ENCODE measurements around the gene LTBP1. TPM values are rescaled to one million over a fixed set of nuclear protein-coding genes. Genes with fewer than 3 reads are reported as not detected.

The LTBP1 gene
- total and polyA plus RNA-seq, 2 of the 13 experiments (the other 11 are each of a cell fraction or from before 2014, with no cell fraction given): 0.12 to 0.22 TPM

DNA sequence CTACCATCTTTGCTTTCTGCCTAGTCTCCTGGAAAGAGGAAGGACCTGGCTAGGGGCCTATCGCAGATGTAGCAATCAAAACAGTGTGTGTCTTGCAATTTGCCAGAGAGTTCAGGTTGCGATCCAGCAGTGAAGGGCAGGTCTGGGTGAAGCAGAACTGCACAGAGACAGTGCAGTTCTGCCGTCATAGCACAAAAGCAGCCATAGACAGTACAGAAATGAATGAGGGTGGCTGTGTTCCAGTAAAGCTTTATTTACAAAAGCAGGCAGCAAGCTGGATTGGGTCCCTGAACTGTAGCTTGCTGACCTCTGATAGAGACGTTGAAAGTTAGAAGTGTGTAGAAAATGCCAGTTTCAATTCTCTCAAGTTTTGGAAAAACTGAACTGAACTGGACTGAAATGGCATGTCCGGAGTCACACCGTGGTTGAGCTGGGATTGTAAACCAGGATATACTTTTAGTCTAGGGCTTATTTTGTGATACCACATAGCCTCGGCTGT lies 186.8 kb downstream of the LTBP1 start:
- no peaks in the 10 kb centered on the region for H3K79me2 ChIP-seq (ENCODE audit: insufficient read depth, low read length)
- intact Hi-C loops (cut with micrococcal nuclease; ENCODE audit: unreplicated experiment): loop anchor here (10.0 kb wide), 1 partner anchor 241 kb away; no protein-coding TSS in a partner anchor
- peaks cover 14% of the 10 kb centered on the region for H3K4me1 ChIP-seq (ENCODE audit: insufficient read depth, low read length)
- H3K36me3 ChIP-seq (replicated peaks in 1 of 2; ENCODE audit: control insufficient read depth in 1 of 2, insufficient read depth in 2 of 2, low read length in 2 of 2): no peaks in the 10 kb centered on the region
- H3K4me3 ChIP-seq (replicated peaks in 1 of 3; ENCODE audit: insufficient read depth in 1 of 3, low read depth in 2 of 3, low read length in 3 of 3): no peak overlapping the region
- no peak overlapping the region for H2AFZ ChIP-seq (ENCODE audit: low read length)
- ATAC-seq (peak; percentile 51), DNase-seq (ENCODE audit: low spot score) (no peak), FAIRE-seq (no peak)
- H3K4me2 ChIP-seq (ENCODE audit: low read depth, low read length): peak overlapping the region; percentile 26; the same call in 1 of the 2 replicates
- H3K9ac ChIP-seq (ENCODE audit: insufficient read depth, low read depth, low read length): no peak overlapping the region
- no peak overlapping the region for H3K27ac ChIP-seq (ENCODE audit: extremely low read length, insufficient read depth, low read length)
- peaks cover 0 to 20% of the 10 kb centered on the region in 2 experiments; a peak in 3 of 5 replicates for H3K27me3 ChIP-seq (ENCODE audit: control insufficient read depth in 1 of 2, insufficient read depth in 2 of 2, low read length in 2 of 2)
- ChIA-PET POLR2A (no interaction called here), CTCF (ENCODE audit: low intra/inter-chr PET ratio, low total read pairs) (no interaction called here)
- no peak for TF ChIP-seq REPIN1 (CRISPR knock-in tag; IDR thresholded peaks at IDR 0.05; ENCODE audit: borderline replicate concordance, low read depth)
- TF ChIP-seq NR3C1 (CRISPR knock-in tag; IDR thresholded peaks at IDR 0.05): no peak
- TF ChIP-seq AHR (CRISPR knock-in tag; IDR thresholded peaks at IDR 0.05): no peak
- TF ChIP-seq ZNF3 (CRISPR knock-in tag; IDR thresholded peaks at IDR 0.05): no peak
- no peak for TF ChIP-seq TP53 (CRISPR knock-in tag; conservative IDR thresholded peaks at IDR 0.05)
- TF ChIP-seq ZNF234 (CRISPR knock-in tag; conservative IDR thresholded peaks at IDR 0.05): no peak
- no peak for TF ChIP-seq CHD4 (IDR thresholded peaks at IDR 0.05; ENCODE audit: borderline replicate concordance, low read length)
- TF ChIP-seq, protein P1, sequence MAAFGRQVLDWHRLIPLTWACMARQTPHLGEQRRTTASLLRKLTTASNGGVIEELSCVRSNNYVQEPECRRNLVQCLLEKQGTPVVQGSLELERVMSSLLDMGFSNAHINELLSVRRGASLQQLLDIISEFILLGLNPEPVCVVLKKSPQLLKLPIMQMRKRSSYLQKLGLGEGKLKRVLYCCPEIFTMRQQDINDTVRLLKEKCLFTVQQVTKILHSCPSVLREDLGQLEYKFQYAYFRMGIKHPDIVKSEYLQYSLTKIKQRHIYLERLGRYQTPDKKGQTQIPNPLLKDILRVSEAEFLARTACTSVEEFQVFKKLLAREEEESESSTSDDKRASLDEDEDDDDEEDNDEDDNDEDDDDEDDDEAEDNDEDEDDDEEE (CRISPR knock-in tag; IDR thresholded peaks at IDR 0.05): no peak
- no TSS peak for BruUV-seq (replicated peaks)
- no peaks in the 10 kb centered on the region for H3K9me3 ChIP-seq (ENCODE audit: low read length)
- in situ Hi-C loops (cut with HindIII; ENCODE audit: extremely low pct_ligation_motif_present, low pct_unique_long_range_greater_than_20kb): no loop called here
- WGBS (ENCODE audit: low lambda C conversion rate): 17% methylated on average over 7 of the region's 7 CpGs
- H4K20me1 ChIP-seq (ENCODE audit: insufficient read depth, low read length): no peaks in the 10 kb centered on the region

Data from HepG2 (cell line).